H1 (cell line): ENCODE results near the gene PTGIR. TPM values are rescaled to one million over a fixed set of nuclear protein-coding genes. Genes with fewer than 3 reads are reported as not detected.

Experiments
- CTCF ChIA-PET: fragments of 300-600 bp; sonication (Branson Sonifier 250); formaldehyde crosslinking; loops from one replicate; lab custom pipeline; 2021; ENCODE audit not compliant: partially characterized antibody; lab: Charles Lee
- POLR2A ChIA-PET: fragments of 300-600 bp; sonication (Branson Sonifier 250); formaldehyde crosslinking; loops from one replicate; lab custom pipeline; 2021; ENCODE audit warnings: inconsistent platforms; ENCODE audit not compliant: partially characterized antibody; lab: Charles Lee
- DNase-seq, 2 experiments: peaks; one replicate each; pipeline versions ENCODE4 v3.0.0 to v3.0.0-alpha.2; 2010 to 2022; ENCODE audit warnings: low spot score in 2 of 2, low read depth in 1 of 2, mixed read lengths in 1 of 2
- FAIRE-seq: peaks from 2 replicates; lab custom pipeline; 2011; peaks lifted over from hg19 to GRCh38; lab: Jason Lieb, UNC
- H2AFZ ChIP-seq: 2 replicates; pipeline ENCODE4 v1.8.1; 2012; ENCODE audit warnings: low read length, inconsistent platforms
- H2AK5ac ChIP-seq: 2 replicates; pipeline ENCODE4 v1.6.1; 2013; ENCODE audit warnings: low read depth, low read length
- H2BK120ac ChIP-seq: replicated peaks from 2 replicates; pipeline ENCODE3; 2013; ENCODE audit warnings: low read depth, low read length, inconsistent platforms
- H2BK12ac ChIP-seq: 2 replicates; pipeline ENCODE4 v1.6.1; 2013; ENCODE audit warnings: low read depth, low read length
- H2BK15ac ChIP-seq: 2 replicates; pipeline ENCODE4 v1.6.1; 2013; ENCODE audit warnings: low read length
- H2BK20ac ChIP-seq: 2 replicates; pipeline ENCODE4 v1.6.1; 2013; ENCODE audit warnings: low read length
- H2BK5ac ChIP-seq: 2 replicates; pipeline ENCODE4 v1.6.1; 2013; ENCODE audit warnings: low read depth, low read length
- H3K14ac ChIP-seq: 2 replicates; pipeline ENCODE4 v1.6.1; 2013; ENCODE audit warnings: inconsistent platforms; ENCODE audit not compliant: insufficient read length
- H3K18ac ChIP-seq: 2 replicates; pipeline ENCODE4 v1.6.1; 2013; ENCODE audit warnings: low read length; ENCODE audit errors: extremely low read depth
- H3K23ac ChIP-seq: 2 replicates; pipeline ENCODE4 v1.6.1; 2013; ENCODE audit warnings: inconsistent platforms; ENCODE audit not compliant: insufficient read length
- H3K23me2 ChIP-seq: 2 replicates; pipeline ENCODE4 v1.6.1; 2013; ENCODE audit warnings: low read depth, low read length
- H3K27ac ChIP-seq: 2 replicates; pipeline ENCODE4 v1.6.1; 2011; ENCODE audit warnings: low read depth, low read length, inconsistent platforms
- H3K27me3 ChIP-seq, 4 experiments: replicated peaks in 1 of 4; 1 replicate in 1 of 4; 2 replicates in 3 of 4; pipeline versions ENCODE4 v1.6.1 to v1.8.1; 2011 to 2013; ENCODE audit warnings: low read length in 3 of 4, mild to moderate bottlenecking in 3 of 4, inconsistent platforms in 2 of 4, mixed read lengths in 2 of 4, moderate library complexity in 1 of 4; ENCODE audit not compliant: control insufficient read depth in 3 of 4, insufficient read depth in 3 of 4; ENCODE audit errors: extremely low read depth in 1 of 4
- H3K36me3 ChIP-seq, 4 experiments: 2 replicates each; pipeline versions ENCODE4 v1.6.1 to v1.8.1; 2011 to 2013; ENCODE audit warnings: mild to moderate bottlenecking in 4 of 4, low read length in 3 of 4, moderate library complexity in 2 of 4, control low read depth in 1 of 4, inconsistent platforms in 1 of 4; ENCODE audit not compliant: insufficient read depth in 4 of 4, control insufficient read depth in 2 of 4
- H3K4ac ChIP-seq: replicated peaks from 2 replicates; pipeline ENCODE3; 2013; ENCODE audit warnings: low read length, low read depth, mixed read lengths, inconsistent platforms; ENCODE audit not compliant: insufficient read length
- H3K4me1 ChIP-seq, 4 experiments: replicated peaks in 1 of 4; 1 replicate in 1 of 4; 2 replicates in 3 of 4; pipeline versions ENCODE4 v1.6.1 to v1.8.1; 2011 to 2013; ENCODE audit warnings: low read length in 3 of 4, inconsistent platforms in 2 of 4, mixed read lengths in 1 of 4; ENCODE audit not compliant: insufficient read depth in 4 of 4, control insufficient read depth in 3 of 4
- H3K4me2 ChIP-seq, 2 experiments: 2 replicates each; pipeline versions ENCODE4 v1.6.1 to v1.8.1; 2011 to 2013; ENCODE audit warnings: low read depth in 2 of 2, low read length in 2 of 2, control low read depth in 1 of 2, inconsistent platforms in 1 of 2, mild to moderate bottlenecking in 1 of 2; ENCODE audit not compliant: insufficient read depth in 1 of 2
- H3K4me3 ChIP-seq, 4 experiments: fragments of 200-600, 300-600 bp in 1 of 4; sonication (generic), shearing (Covaris generic), sonication (Bioruptor Twin) in 1 of 4; 2 replicates each; pipeline versions ENCODE4 v1.5.1 to v1.8.1; 2011 to 2016; ENCODE audit warnings: low read length in 4 of 4, low read depth in 3 of 4, control low read depth in 2 of 4, inconsistent platforms in 2 of 4, mild to moderate bottlenecking in 2 of 4, mixed read lengths in 1 of 4, moderate library complexity in 1 of 4; ENCODE audit not compliant: insufficient read depth in 2 of 4; ENCODE audit errors: extremely low read depth in 1 of 4
- H3K56ac ChIP-seq: replicated peaks from 2 replicates; pipeline ENCODE3; 2013; ENCODE audit warnings: low read depth, mild to moderate bottlenecking, mixed read lengths, low read length, inconsistent platforms; ENCODE audit not compliant: insufficient read length
- H3K79me1 ChIP-seq: 2 replicates; pipeline ENCODE4 v1.6.1; 2013; ENCODE audit warnings: low read depth, low read length, control low read depth
- H3K79me2 ChIP-seq, 2 experiments: 2 replicates each; pipeline versions ENCODE4 v1.6.1 to v1.8.1; 2012 to 2013; ENCODE audit warnings: low read length in 2 of 2, mild to moderate bottlenecking in 2 of 2, inconsistent platforms in 1 of 2; ENCODE audit not compliant: insufficient read depth in 2 of 2, control insufficient read depth in 1 of 2
- H3K9ac ChIP-seq, 4 experiments: replicated peaks in 1 of 4; 1 replicate in 1 of 4; 2 replicates in 3 of 4; pipeline versions ENCODE4 v1.6.1 to v1.8.1; 2011 to 2013; ENCODE audit warnings: low read depth in 3 of 4, low read length in 3 of 4, control low read depth in 2 of 4, mild to moderate bottlenecking in 2 of 4, moderate library complexity in 2 of 4, inconsistent platforms in 1 of 4; ENCODE audit errors: extremely low read depth in 1 of 4
- H3K9me3 ChIP-seq, 2 experiments: 2 replicates each; pipeline versions ENCODE4 v1.6.1 to v1.8.1; 2012 to 2013; ENCODE audit warnings: mild to moderate bottlenecking in 2 of 2, moderate library complexity in 2 of 2, control low read depth in 1 of 2, inconsistent platforms in 1 of 2, low read depth in 1 of 2, low read length in 1 of 2, mixed read lengths in 1 of 2; ENCODE audit not compliant: insufficient read depth in 2 of 2
- H4K20me1 ChIP-seq, 2 experiments: replicated peaks in 1 of 2; 2 replicates each; pipeline versions ENCODE3 to v1.8.1; 2011 to 2013; ENCODE audit warnings: inconsistent platforms in 2 of 2, low read length in 2 of 2, mild to moderate bottlenecking in 1 of 2; ENCODE audit not compliant: insufficient read depth in 2 of 2, control insufficient read depth in 1 of 2
- H4K5ac ChIP-seq: 2 replicates; pipeline ENCODE4 v1.6.1; 2013; ENCODE audit warnings: low read length, low read depth, mixed read lengths, inconsistent platforms; ENCODE audit not compliant: insufficient read length
- H4K8ac ChIP-seq: 2 replicates; pipeline ENCODE4 v1.8.0; 2013; ENCODE audit warnings: mild to moderate bottlenecking, moderate library complexity, low read length, inconsistent platforms; ENCODE audit not compliant: insufficient read depth; ENCODE audit errors: extremely low read depth
- H4K91ac ChIP-seq: replicated peaks from 2 replicates; pipeline ENCODE3; 2013; ENCODE audit warnings: low read length, mixed read lengths, inconsistent platforms; ENCODE audit not compliant: insufficient read length
- JUN ChIP-seq: IDR thresholded peaks from 2 replicates; pipeline ENCODE4 v1.6.1; 2011; ENCODE audit warnings: low read depth, mild to moderate bottlenecking, improper control_type of control experiment, low read length
- KDM4A ChIP-seq: IDR thresholded peaks from one replicate; pipeline ENCODE4 v1.7.1; 2012; ENCODE audit warnings: low read depth, mild to moderate bottlenecking, moderate library complexity, low read length, inconsistent platforms; ENCODE audit not compliant: severe bottlenecking
- PHF8 ChIP-seq: fragments of 200-600 bp; sonication (generic); conservative IDR thresholded peaks from 2 replicates; pipeline ENCODE4 v1.7.1; 2012; ENCODE audit warnings: low read depth, mild to moderate bottlenecking, inconsistent platforms, low read length, moderate library complexity
- RBBP5 ChIP-seq: IDR thresholded peaks from 2 replicates; pipeline ENCODE4 v1.7.1; 2012; ENCODE audit warnings: low read depth, mild to moderate bottlenecking, inconsistent platforms, low read length, moderate library complexity, borderline replicate concordance
- SRF ChIP-seq: IDR thresholded peaks from 2 replicates; pipeline ENCODE4 v1.6.1; 2011; ENCODE audit warnings: mild to moderate bottlenecking, low read depth, low read length, moderate library complexity
- TAF1 ChIP-seq: IDR thresholded peaks from 2 replicates; pipeline ENCODE4 v1.6.1; 2011; ENCODE audit warnings: mild to moderate bottlenecking, low read depth, low read length
- WGBS, 2 experiments: shearing (Covaris generic) in 1 of 2; methylation state at CpG; one replicate each; pipeline versions ENCODE4 v1.1.6 to v1.1.7; 2013 to 2015; ENCODE audit warnings: low lambda C conversion rate in 2 of 2, mixed read lengths in 2 of 2, inconsistent platforms in 1 of 2, low coverage in 1 of 2, missing lambda C conversion rate in 1 of 2; ENCODE audit not compliant: insufficient replicate concordance in 2 of 2, insufficient coverage in 1 of 2, insufficient read length in 1 of 2; ENCODE audit errors: extremely low coverage in 1 of 2, missing lambda C conversion rate in 1 of 2; 5-methylcytosine and 5-hydroxymethylcytosine counted together
- polyA plus RNA-seq, 7 experiments: library from polyadenylated mRNA; depleted of rRNA in 3 of 7; stranded (reverse) in 5 of 7; unstranded in 2 of 7; fragments of >200 nt in 5 of 7; fragments of 200-250 nt in 2 of 7; gene quantifications; 1 replicate in 5 of 7; 2 replicates in 1 of 7; 4 replicates in 1 of 7; pipeline versions ENCODE4 v1.2.1 to v1.2.3, GENCODE V29; 2011 to 2013; ENCODE audit warnings: missing spikeins in 2 of 7, mixed read lengths in 2 of 7
- total RNA-seq: library from RNA; stranded (reverse); fragmentation: NEBNext Ultra II Directional; extraction: Animal tissue kit (Norgen Biotek cat#: 25700); gene quantifications from 2 replicates; pipeline ENCODE4 v1.2.1, GENCODE V29; 2021

The PTGIR gene
- total and polyA plus RNA-seq, 2 of the 8 experiments (the other 6 are each of a cell fraction or from before 2014, with no cell fraction given): 0.15 TPM; not detected in 1

DNA sequence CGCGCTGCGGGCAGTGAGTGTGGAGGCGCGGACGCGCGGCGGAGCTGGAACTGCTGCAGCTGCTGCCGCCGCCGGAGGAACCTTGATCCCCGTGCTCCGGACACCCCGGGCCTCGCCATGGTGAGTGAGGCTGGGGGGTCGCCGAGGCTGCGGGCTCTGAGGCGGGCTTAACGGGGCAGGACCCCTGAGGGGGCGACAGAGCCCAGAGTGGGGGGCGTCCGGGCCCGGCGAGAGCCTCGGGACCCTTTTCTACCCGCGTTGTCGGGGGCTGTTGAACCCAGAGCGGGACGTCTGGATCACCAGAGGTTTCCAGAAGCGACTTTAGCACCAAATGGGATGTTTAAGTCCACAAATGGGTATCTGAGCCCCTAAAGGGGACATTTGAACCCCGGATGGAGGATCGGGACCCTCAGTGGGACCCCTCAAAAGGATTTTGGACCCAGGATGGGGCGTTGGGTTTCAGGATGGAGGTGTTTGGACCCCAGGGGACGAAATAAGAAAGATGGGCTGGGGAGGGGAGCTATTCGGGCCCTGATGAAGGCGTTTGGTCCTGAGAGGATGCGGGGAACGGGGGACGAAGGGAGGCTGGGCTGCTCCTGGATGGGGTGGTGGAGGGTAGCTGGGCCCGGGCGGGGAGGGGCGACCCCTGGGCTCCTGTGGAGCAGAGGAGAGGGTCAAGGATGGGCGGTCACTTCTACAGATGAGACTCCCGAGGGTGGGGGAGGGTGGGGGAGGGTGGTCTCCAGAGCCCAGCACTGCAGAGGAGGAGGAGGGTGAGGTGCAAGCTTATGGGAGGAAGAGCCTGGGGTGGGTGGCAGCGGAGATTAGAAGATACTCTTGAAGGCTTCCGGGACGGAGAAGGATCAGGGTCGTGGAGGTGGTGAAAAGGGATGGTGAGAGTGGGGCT, 23.3 kb downstream of the PTGIR start, which contains the start of gene CALM3:
Gene CALM3 (plus strand): TSS at position 13 of the 907 bp plus-strand sequence. CDS start 105 bp downstream, at position 118.
- TF ChIP-seq PHF8 (peak; percentile 73), SRF (no peak), KDM4A (peak; percentile 92), RBBP5 (peak; percentile 26; the same call in 1 of the 2 replicates), JUN (no peak), TAF1 (peak; percentile 32; the same call in 1 of the 2 replicates)
- Histone ChIP-seq H3K9ac (peak within 1 kb of the TSS; percentile 89 to 100 (median 100)), H2AFZ (peak within 1 kb of the TSS; percentile 99), H2BK12ac (peak within 1 kb of the TSS; percentile 100), H2BK5ac (peak within 1 kb of the TSS; percentile 100), H2AK5ac (no peak within 1 kb of the TSS), H3K18ac (peak within 1 kb of the TSS; percentile 100), H3K9me3 (no peaks in the 10 kb centered on the region), H3K4me2 (peak within 1 kb of the TSS; percentile 89 to 93), H3K4me1 (peaks cover 0 to 19% (median 9%) of the 10 kb centered on the region in 4 experiments; a peak in 5 of 7 replicates), H3K14ac (peak within 1 kb of the TSS; percentile 53), H3K36me3 (peaks cover 4 to 11% (median 8%) of the 10 kb centered on the region in 4 experiments; a peak in 6 of 8 replicates), H3K4ac (peak within 1 kb of the TSS; percentile 91), H2BK15ac (peak within 1 kb of the TSS; percentile 99; the same call in 1 of the 2 replicates), H2BK20ac (peak within 1 kb of the TSS; percentile 100), H3K56ac (peak within 1 kb of the TSS; percentile 98), H2BK120ac (peak within 1 kb of the TSS; percentile 70), H4K8ac (peak within 1 kb of the TSS; percentile 100; the same call in 1 of the 2 replicates), H3K79me1 (peaks cover 16% of the 10 kb centered on the region), H3K23me2 (peaks cover 11% of the 10 kb centered on the region), H3K27me3 (no peaks in the 10 kb centered on the region), H3K79me2 (peaks cover 15 to 36% of the 10 kb centered on the region in 2 experiments), H4K91ac (peak within 1 kb of the TSS; percentile 97), H3K23ac (no peak within 1 kb of the TSS), H4K5ac (peak within 1 kb of the TSS; percentile 97), H3K4me3 (peak within 1 kb of the TSS; percentile 90 to 100 (median 94)), H4K20me1 (peaks cover 20 to 28% of the 10 kb centered on the region in 2 experiments), H3K27ac (peak within 1 kb of the TSS; percentile 100)
- WGBS, 2 experiments: 2% methylated on average over 20 of the region's 51 CpGs; no CpG with 5 or more reads in 1 of the 2 experiments
- FAIRE-seq (no peak), DNase-seq (no peak)
- CTCF ChIA-PET: interaction anchor here (0.8 to 3.3 kb wide), 16 partner anchors 10 to 102 kb away, joined by 3 to 17 read pairs (median 4); no protein-coding TSS in a partner anchor
- POLR2A ChIA-PET: interaction anchor here (0.6 to 4.2 kb wide), 11 partner anchors 10 to 78 kb away, joined by 3 to 28 read pairs (median 4); partner anchors contain the start of gene DACT3
